ENCODE measurements around the gene CCNF.
A peak's percentile ranks its signal among the peaks of the same experiment; 100 is the strongest.

Gene CCNF

DNA sequence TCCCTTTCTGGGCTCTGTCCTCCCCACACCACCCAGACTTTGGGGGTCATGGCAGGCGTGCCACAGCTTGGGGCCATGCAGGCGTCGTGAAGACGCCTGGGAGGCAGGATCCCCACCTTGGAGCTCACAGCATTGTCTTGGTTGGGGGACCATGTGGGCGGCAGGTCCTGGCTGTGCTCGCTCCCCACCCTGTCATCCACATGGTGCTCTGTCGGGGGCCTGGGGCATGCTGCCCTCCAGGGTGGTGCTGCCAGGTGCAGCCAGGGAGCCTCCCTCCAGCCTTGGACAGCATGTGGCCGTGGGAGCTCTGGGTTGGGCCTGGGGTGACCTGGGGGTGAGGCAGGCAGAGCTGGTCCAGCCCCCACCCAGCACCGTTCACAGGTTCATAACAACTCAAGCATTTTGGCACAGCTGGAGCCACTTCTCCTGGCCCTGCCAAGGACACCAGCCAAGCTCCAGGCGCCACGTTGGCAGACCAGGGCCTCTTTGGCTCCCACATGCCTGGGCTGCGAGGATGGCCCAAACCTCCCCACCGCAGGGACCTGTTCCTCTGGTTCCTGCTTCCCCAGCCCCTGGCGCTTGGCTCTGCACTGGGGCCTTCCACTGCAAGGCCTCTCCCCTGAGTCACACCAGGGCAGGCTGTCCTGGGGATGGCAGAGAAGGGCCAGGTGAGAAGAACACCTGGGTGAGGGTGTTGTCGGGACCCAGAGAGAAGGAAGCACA is 69.4 kb downstream of the CCNF start:
- no peak for DNase-seq (ENCODE audit: extremely low spot score)
- TF ChIP-seq, protein P1, sequence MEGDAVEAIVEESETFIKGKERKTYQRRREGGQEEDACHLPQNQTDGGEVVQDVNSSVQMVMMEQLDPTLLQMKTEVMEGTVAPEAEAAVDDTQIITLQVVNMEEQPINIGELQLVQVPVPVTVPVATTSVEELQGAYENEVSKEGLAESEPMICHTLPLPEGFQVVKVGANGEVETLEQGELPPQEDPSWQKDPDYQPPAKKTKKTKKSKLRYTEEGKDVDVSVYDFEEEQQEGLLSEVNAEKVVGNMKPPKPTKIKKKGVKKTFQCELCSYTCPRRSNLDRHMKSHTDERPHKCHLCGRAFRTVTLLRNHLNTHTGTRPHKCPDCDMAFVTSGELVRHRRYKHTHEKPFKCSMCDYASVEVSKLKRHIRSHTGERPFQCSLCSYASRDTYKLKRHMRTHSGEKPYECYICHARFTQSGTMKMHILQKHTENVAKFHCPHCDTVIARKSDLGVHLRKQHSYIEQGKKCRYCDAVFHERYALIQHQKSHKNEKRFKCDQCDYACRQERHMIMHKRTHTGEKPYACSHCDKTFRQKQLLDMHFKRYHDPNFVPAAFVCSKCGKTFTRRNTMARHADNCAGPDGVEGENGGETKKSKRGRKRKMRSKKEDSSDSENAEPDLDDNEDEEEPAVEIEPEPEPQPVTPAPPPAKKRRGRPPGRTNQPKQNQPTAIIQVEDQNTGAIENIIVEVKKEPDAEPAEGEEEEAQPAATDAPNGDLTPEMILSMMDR (IDR thresholded peaks at IDR 0.05; ENCODE audit: control extremely low read depth, extremely low read depth, low read depth, missing control alignments), result no peak
- ChIA-PET CTCF (no interaction called here), POLR2A (no interaction called here)

DNA sequence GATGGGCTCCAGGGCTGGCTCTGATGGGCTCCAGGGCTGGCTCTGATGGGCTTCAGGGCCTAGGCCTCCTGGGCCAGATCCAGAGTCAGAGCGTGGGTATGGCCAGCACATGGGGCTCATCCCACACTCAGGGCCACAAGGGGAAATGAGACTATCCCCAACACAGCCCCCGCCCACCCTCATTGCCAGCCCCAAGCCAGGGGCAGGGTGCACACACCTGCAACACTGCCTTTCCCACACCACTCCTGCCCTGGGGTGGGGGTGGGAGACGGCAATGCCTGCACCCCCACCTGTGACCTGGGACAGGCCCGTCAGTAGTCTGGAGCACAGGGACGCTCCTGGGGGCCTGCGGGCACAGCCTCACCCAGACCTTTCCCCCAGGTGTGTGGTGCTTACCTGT is 70.2 kb downstream of the CCNF start:
- ChIA-PET CTCF (interaction anchor here (1.0 to 3.9 kb wide), 6 partner anchors 10 to 305 kb away, joined by 3 to 36 read pairs (median 7); no protein-coding TSS in a partner anchor), POLR2A (no interaction called here)
- TF ChIP-seq, protein P1 (IDR thresholded peaks at IDR 0.05; ENCODE audit: control extremely low read depth, extremely low read depth, low read depth, missing control alignments), result no peak
- DNase-seq (ENCODE audit: extremely low spot score), result no peak

DNA sequence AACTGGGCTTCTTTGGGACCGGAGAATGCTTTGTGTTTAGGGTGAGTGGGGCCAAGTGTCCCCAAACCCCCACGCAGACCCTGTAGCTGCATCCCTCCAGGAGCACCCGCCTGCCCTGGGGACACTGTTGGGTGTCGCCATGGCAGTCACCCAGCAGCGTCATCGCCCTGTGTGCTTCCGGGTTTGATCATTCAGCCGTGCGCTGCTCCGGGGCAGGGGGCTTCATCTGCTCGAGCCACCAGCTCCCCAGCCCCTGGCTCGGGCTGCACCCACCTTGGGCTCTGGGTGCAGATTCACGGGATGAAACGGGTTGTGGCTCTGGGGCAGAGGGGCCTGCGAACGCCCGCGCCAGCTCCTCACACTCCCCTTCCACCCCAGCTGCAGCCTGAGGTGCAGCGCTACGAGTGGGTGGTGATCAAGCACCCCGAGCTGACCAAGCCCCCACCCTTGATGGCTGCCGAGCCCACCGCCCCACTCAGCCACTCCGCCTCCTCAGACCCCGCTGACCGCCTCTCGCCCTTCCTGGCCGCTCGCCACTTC is 70.7 kb downstream of the CCNF start:
- TF ChIP-seq, protein P1 (IDR thresholded peaks at IDR 0.05; ENCODE audit: control extremely low read depth, extremely low read depth, low read depth, missing control alignments), result no peak
- POLR2A ChIA-PET, result no interaction called here
- no peak for DNase-seq (ENCODE audit: extremely low spot score)
- CTCF ChIA-PET, result interaction anchor here (1.0 to 3.9 kb wide), 11 partner anchors 10 to 306 kb away, joined by 3 to 36 read pairs (median 7); partner anchors contain the start of gene CCNF

DNA sequence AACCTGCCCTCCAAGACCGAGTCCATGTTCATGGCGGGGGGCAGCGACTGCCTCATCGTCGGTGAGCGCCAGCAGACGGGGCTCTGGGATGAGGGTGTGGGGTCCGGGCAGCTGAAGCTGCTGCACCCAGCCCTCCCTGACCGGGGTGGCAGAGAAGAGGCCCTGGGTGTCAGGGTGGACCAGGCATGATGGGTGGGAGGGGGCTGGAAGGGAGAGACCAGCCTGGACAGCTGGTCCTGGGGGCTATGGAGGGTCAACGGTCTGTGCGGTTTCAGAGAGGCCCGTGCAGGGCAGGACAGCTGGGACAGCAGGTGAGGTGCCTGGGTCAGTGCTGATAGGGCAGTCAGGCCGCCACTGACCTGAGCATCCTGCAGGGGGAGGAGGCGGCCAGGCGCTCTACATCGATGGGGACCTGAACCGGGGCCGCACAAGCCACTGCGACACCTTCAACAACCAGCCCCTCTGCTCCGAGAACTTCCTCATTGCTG is 71.2 kb downstream of the CCNF start:
- TF ChIP-seq, protein P1 (IDR thresholded peaks at IDR 0.05; ENCODE audit: control extremely low read depth, extremely low read depth, low read depth, missing control alignments), result no peak
- DNase-seq (ENCODE audit: extremely low spot score), result no peak
- POLR2A ChIA-PET, result interaction anchor here (1.0 kb wide), 1 partner anchor 345 kb away, joined by 3 read pairs; the partner anchor contains the start of gene TRAF7
- CTCF ChIA-PET, result interaction anchor here (0.6 to 3.9 kb wide), 33 partner anchors 11 to 306 kb away, joined by 3 to 36 read pairs (median 4); partner anchors contain the start of genes ABCA3, CCNF, ECI1 and RNPS1

DNA sequence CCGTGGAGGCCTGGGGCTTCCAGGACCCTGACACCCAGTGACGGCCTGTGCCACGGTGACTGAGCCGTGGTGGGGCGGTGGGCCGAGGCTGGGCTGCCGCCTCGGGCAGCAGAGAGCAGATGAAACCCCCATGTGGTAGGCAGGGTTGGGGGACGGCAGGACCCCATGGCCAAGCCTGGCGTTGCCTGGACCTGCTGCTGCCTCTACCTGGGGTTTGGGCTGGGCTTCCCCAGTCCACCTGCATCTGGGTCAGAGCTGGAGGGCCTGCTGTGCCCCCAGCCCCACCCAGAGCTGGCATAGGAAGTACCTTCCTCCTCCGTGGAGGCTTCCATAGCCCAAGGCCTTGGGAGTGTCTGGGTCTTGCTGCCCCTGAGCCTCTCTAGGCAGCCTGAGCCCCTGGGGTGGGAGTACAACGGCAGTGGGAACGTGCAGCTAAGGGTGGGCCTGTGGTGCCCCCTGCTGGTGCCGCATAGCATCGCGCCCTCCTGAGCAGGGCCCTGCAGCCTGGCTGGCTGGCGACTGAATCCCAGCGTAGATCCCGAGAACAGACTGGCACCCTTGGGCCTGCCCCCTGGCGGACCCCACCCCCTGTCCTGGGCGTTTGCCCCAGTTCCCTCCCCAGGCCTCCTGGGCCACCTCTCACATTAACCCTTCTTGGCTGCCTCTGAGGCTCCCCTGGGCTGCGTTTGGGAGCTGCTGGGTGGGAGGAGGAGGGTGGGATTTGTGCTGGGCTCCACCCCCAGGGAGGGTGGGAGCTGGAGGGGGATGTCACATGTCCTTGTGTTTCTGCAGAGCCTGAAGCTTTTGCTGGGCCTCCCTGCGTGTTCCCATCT is 71.9 kb downstream of the CCNF start:
- peak; percentile 89 for DNase-seq (ENCODE audit: extremely low spot score)
- CTCF ChIA-PET, result interaction anchor here (0.6 to 3.9 kb wide), 46 partner anchors 10 to 348 kb away, joined by 3 to 36 read pairs (median 3); partner anchors contain the start of genes ABCA3, AMDHD2, CCNF and ECI1
- TF ChIP-seq, protein P1 (IDR thresholded peaks at IDR 0.05; ENCODE audit: control extremely low read depth, extremely low read depth, low read depth, missing control alignments), result peak; percentile 94
- POLR2A ChIA-PET, result interaction anchor here (1.0 kb wide), 1 partner anchor 346 kb away, joined by 3 read pairs; the partner anchor contains the start of gene TRAF7
